ENCODE data around the gene FMN2. TPM values are rescaled to one million over a fixed set of nuclear protein-coding genes. Genes with fewer than 3 reads are reported as not detected.

Gene FMN2
- total RNA-seq, 4 donors from 2014 or later, result 3.6 to 35.5 (median 5.6) TPM

GRCh38 chr1:240497908-240498307, 406.2 kb downstream of the FMN2 start:
- Histone ChIP-seq H3K27me3 (no peaks in the 10 kb centered on the region), H3K4me1 (no peaks in the 10 kb centered on the region), H3K36me3 (no peaks in the 10 kb centered on the region), H3K9me3 (no peaks in the 10 kb centered on the region), H3K4me3 (no peak overlapping the region), H3K27ac (no peak overlapping the region)
- intact Hi-C loops (cut with DNase I; ENCODE audit: low total_unique reads) (no loop called here), in situ Hi-C loops (cut with MboI; ENCODE audit: low pct_ligation_motif_present in 1 of 4, low pct_unique_long_range_greater_than_20kb in 1 of 4, low sequenced_read_pairs in 3 of 4) (no loop called here)
- no peak for TF ChIP-seq POLR2A (IDR thresholded peaks at IDR 0.05)
- TF ChIP-seq POLR2AphosphoS5 (IDR thresholded peaks at IDR 0.05), result no peak
- TF ChIP-seq, protein P1, sequence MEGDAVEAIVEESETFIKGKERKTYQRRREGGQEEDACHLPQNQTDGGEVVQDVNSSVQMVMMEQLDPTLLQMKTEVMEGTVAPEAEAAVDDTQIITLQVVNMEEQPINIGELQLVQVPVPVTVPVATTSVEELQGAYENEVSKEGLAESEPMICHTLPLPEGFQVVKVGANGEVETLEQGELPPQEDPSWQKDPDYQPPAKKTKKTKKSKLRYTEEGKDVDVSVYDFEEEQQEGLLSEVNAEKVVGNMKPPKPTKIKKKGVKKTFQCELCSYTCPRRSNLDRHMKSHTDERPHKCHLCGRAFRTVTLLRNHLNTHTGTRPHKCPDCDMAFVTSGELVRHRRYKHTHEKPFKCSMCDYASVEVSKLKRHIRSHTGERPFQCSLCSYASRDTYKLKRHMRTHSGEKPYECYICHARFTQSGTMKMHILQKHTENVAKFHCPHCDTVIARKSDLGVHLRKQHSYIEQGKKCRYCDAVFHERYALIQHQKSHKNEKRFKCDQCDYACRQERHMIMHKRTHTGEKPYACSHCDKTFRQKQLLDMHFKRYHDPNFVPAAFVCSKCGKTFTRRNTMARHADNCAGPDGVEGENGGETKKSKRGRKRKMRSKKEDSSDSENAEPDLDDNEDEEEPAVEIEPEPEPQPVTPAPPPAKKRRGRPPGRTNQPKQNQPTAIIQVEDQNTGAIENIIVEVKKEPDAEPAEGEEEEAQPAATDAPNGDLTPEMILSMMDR (IDR thresholded peaks at IDR 0.05), result no peak
- TF ChIP-seq EP300 (IDR thresholded peaks at IDR 0.05; ENCODE audit: low read depth), result no peak
- 73 to 80% methylated on average over 4 of the region's 4 CpGs for WGBS, 2 donors (ENCODE audit: low coverage in 1 of 2)
- DNase-seq, result no peak

GRCh38 chr1:240498335-240498734, 406.7 kb downstream of the FMN2 start:
- Histone ChIP-seq H3K36me3 (no peaks in the 10 kb centered on the region), H3K27me3 (no peaks in the 10 kb centered on the region), H3K27ac (no peak overlapping the region), H3K4me3 (no peak overlapping the region), H3K4me1 (no peaks in the 10 kb centered on the region), H3K9me3 (no peaks in the 10 kb centered on the region)
- in situ Hi-C loops (cut with MboI; ENCODE audit: low pct_ligation_motif_present in 1 of 4, low pct_unique_long_range_greater_than_20kb in 1 of 4, low sequenced_read_pairs in 3 of 4) (no loop called here), intact Hi-C loops (cut with DNase I; ENCODE audit: low total_unique reads) (no loop called here)
- no peak for DNase-seq
- WGBS, 2 donors (ENCODE audit: low coverage in 1 of 2), result 87 to 90% methylated on average over 6 to 8 of the region's 8 CpGs
- TF ChIP-seq POLR2A (IDR thresholded peaks at IDR 0.05) (no peak), EP300 (IDR thresholded peaks at IDR 0.05; ENCODE audit: low read depth) (no peak), POLR2AphosphoS5 (IDR thresholded peaks at IDR 0.05) (no peak)
- TF ChIP-seq, protein P1 (IDR thresholded peaks at IDR 0.05), result no peak

DNA sequence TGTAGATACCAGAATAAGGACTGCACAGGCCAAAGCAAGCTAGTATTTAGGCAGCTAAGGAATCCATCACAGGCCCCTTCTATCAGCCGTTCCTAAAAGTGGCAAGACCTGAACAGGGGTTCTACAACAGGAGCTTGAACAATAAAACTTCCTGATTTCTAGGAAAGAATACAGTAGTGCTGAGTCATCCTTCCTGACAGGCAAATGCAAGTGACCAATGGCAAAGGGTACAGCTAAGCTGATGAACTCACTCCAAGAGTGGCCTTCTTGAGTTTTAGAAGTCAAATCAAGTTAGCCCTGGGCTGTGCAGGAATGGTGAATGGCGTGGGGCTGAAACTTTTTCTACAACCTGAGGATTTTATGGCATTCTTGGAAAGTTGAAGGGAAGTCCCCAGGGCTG, 407.3 kb downstream of the FMN2 start:
- no peak for DNase-seq
- H3K36me3 ChIP-seq, result no peaks in the 10 kb centered on the region
- H3K9me3 ChIP-seq, result no peaks in the 10 kb centered on the region
- intact Hi-C loops (cut with DNase I; ENCODE audit: low total_unique reads), result no loop called here
- no peaks in the 10 kb centered on the region for H3K4me1 ChIP-seq
- no peak overlapping the region for H3K4me3 ChIP-seq
- in situ Hi-C loops (cut with MboI; ENCODE audit: low pct_ligation_motif_present in 1 of 4, low pct_unique_long_range_greater_than_20kb in 1 of 4, low sequenced_read_pairs in 3 of 4), result no loop called here
- no peaks in the 10 kb centered on the region for H3K27me3 ChIP-seq
- TF ChIP-seq POLR2AphosphoS5 (IDR thresholded peaks at IDR 0.05) (no peak), POLR2A (IDR thresholded peaks at IDR 0.05) (no peak), EP300 (IDR thresholded peaks at IDR 0.05; ENCODE audit: low read depth) (no peak)
- TF ChIP-seq, protein P1 (IDR thresholded peaks at IDR 0.05), result no peak
- WGBS, 2 donors (ENCODE audit: low coverage in 1 of 2), result 76% methylated on average over 2 of the region's 2 CpGs; no CpG with 5 or more reads in 1 of the 2 donors
- no peak overlapping the region for H3K27ac ChIP-seq

DNA sequence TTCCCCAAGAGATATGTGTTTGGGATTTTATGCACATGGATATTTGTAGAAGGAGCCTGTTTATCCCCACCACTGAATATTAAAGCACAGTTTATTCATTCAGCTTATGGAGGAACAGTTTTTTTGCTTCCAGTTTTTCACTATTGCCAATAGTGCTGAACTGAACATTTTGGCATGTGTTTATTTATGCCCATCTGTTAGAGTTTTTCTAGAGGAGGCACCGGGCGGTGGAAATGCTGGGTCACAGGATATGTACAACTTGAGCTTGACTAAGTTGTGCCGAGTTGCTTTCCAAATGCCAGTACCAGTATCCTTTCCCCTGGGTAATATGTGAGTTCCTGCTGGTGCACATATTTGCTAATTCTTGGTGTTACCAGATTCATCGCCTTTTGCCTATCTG, 409.0 kb downstream of the FMN2 start:
- Histone ChIP-seq H3K27me3 (no peaks in the 10 kb centered on the region), H3K4me1 (no peaks in the 10 kb centered on the region), H3K36me3 (no peaks in the 10 kb centered on the region), H3K4me3 (no peak overlapping the region), H3K27ac (no peak overlapping the region), H3K9me3 (no peaks in the 10 kb centered on the region)
- DNase-seq, result no peak
- WGBS, 2 donors (ENCODE audit: low coverage in 1 of 2), result 86 to 87% methylated on average over 1 to 4 of the region's 4 CpGs
- intact Hi-C loops (cut with DNase I; ENCODE audit: low total_unique reads) (no loop called here), in situ Hi-C loops (cut with MboI; ENCODE audit: low pct_ligation_motif_present in 1 of 4, low pct_unique_long_range_greater_than_20kb in 1 of 4, low sequenced_read_pairs in 3 of 4) (no loop called here)
- TF ChIP-seq POLR2AphosphoS5 (IDR thresholded peaks at IDR 0.05) (no peak), EP300 (IDR thresholded peaks at IDR 0.05; ENCODE audit: low read depth) (no peak), POLR2A (IDR thresholded peaks at IDR 0.05) (no peak)
- TF ChIP-seq, protein P1 (IDR thresholded peaks at IDR 0.05), result no peak
